Measurements from ENCODE around the gene RASSF4.

Gene RASSF4

DNA sequence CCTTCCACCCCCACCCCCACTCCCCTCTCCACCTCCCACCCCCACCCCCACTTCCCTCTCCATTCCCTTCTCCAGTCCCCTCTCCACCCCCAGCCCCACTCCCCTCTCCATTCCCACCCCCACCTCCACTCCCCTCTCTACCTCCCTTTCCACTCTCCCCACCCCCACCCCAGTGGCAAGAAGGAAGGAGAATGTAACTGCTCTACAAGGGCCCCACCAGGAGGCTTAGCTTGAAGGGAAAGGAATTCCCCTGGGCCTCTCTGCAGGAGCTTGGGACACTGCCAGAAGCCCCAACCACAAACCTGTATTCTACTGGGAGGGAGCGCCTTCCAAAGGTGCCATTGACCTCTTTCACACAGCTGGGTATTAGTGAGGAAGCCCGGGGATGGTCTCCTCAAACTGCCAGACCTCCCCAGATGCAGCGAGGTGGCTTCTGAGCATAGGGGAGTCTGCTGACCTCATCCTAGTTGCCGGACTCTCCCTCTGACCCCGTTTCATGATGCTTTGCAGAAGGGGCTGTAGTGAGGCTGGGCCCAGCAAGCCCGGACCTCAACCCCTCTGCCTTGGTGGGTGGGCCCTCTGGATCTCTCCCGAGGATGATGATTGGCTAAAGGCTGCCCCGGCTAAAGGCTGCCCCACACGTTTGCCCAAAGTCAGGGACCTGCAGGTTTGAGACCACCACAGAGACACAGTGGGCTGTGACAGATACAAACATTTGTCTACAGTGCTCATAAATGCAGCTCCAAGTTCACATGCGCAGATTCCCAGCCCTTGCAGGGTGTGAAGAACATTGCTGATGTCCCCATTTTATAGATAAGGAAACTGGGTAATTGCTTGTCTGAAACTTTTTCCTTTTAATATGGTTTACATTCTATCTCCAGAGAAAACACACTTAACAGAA lies 16.1 kb downstream of the RASSF4 start:
- DNase-seq = no peak
- TF ChIP-seq POLR2A (IDR thresholded peaks at IDR 0.05; ENCODE audit: low read length) (no peak), GATA1 (IDR thresholded peaks at IDR 0.05; ENCODE audit: low read depth, low read length) (no peak)

DNA sequence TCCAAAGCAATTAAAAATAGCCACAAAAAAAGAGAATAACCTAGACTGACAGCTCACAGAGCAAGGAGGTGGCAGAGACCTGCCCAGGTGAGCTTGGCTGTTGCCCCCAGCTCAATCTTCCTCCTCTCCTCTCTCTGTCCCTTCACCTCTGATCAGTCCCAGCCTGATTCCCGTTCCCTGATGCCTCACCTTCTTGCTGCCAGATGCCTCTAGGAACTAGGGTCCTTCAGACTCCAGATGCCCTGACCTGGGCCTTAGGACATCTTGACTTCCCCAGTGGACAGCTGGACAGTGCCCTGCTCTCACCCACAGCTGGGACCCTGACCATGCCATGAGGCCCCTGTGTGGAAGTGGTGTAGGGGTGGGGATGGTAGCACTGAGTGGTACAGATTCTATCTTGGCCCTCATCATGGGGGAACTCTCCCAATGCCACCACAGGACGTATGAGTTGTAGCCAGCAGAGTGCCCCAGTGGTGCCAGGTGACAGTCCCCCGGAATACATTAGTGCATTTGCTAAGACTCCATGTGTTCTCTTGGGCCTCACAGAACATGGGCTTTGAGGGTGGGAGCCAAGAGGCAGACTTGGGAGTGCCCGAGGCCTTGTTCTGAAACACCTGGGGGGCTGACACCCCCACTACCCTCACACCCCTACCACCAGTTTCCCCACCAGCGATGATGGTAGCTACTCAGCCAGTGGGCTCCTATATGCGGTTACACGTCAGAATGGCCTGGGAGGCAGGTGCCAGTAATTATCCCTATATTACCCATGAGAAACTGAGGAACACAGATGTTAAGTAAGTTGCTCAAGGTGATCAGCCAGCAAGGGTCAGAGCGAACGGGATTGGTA lies 17.0 kb downstream of the RASSF4 start:
- DNase-seq = no peak
- no peak for TF ChIP-seq POLR2A (IDR thresholded peaks at IDR 0.05; ENCODE audit: low read length)
- TF ChIP-seq GATA1 (IDR thresholded peaks at IDR 0.05; ENCODE audit: low read depth, low read length) = no peak

DNA sequence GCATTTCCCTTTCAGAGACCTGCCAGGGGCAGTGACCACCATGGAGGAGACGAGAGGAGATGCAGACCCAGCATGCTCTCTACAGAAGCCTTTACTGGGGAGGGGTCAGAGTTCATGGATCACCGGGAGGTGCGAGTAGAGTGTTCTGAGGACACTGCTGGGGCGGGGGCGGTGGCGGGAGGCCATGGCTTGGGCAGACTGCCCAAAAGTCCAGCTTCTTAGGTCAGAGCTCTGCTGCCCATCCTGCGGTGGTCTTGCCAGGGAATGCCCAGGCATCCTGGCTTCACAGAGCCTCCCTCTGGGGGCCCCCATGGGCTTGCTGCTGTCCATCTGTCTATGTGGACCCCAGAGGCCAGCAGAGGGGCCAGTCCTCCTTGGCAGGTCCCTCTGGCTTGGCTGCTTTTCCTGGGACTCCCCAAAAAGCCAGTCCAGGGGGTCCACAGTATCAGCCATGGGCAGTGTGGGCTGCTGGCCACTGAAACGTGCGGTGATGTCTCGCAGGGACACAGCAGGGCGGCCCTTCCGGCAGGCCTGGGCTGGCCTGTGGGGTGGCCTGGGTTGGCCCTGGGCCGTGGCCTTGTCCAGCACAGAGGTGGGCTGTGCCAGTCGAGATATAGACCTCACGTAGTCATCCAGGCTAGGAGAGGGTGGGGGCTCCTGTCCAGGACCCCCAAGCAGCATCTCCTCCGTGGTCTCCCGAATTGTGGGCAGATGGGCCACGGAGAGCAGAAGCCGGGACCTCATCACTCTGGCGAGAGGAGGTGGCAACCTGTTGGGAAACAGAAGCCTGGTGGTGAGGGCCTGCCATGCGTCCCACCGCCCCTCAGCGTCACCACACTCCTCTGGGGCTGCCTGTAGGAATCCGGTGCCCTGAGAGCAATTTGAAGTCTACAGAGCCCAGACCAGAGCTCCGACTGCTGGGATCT lies 17.9 kb downstream of the RASSF4 start:
- TF ChIP-seq POLR2A (IDR thresholded peaks at IDR 0.05; ENCODE audit: low read length) = no peak
- TF ChIP-seq GATA1 (IDR thresholded peaks at IDR 0.05; ENCODE audit: low read depth, low read length) = no peak

DNA sequence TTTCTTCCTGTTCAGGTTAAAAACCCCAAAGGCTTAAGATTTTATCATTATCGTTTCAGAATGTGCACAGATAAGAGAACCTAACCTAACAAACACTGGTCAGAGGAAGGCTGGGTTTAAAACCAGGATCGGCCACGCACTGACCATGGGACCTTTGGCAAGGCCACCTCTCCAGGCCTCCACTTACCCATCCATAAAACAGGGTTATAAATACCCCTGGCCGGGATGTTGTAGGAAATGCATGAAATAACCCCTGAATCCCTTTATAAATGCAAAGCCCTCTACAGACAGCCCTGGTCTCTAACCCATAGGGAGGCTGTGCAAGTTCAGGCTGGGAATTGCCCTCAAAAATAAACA lies 18.6 kb downstream of the RASSF4 start:
- TF ChIP-seq POLR2A (IDR thresholded peaks at IDR 0.05; ENCODE audit: low read length) = no peak
- TF ChIP-seq GATA1 (IDR thresholded peaks at IDR 0.05; ENCODE audit: low read depth, low read length) = no peak
- no peak for DNase-seq

More for the DNA sequence above, 17.9 kb downstream of the RASSF4 start:
- DNase-seq = no peak

DNA sequence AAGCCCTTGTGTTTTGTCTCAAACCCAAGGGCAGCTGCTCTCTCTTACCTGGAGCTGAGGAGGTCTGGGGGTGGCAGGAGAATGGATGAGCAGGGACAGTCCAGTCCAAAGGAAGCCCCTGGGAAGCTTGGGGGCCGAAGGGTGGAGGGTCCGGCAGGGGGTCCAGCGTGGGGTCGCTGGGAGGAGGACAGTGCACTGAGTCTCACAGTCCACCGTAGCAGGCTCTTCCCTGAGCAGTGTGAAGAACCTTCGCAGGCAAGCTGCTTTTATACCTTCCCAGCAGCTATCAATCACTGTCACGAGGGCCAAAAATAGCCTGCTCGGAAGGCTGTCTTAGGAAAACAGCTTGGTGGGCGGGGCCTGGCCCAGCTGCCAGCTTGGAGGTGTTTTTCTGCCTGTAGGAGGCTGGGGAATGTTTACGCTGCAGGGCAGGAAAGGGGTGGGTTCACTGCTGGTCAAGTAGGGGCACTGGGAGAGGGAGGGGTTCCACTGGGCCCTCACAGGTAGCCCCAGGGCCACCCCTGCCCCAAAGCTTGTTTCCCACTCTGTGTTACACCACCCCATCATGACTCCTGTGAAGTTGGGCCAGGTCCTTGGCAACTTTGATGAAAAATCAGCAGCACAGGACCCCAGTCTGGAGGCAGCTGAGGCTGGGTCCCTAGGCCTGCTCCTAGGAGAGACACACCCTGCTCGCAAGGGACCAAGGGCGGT lies 19.1 kb downstream of the RASSF4 start, which contains the start of gene DEPP1:
TSS of gene DEPP1 (minus strand) at position 240 of the 711 bp plus-strand sequence. CDS start 779 bp downstream, outside the sequence.
- peak; percentile 37 to 39 for DNase-seq
- TF ChIP-seq POLR2A (IDR thresholded peaks at IDR 0.05; ENCODE audit: low read length) = no peak
- TF ChIP-seq GATA1 (IDR thresholded peaks at IDR 0.05; ENCODE audit: low read depth, low read length) = no peak

DNA sequence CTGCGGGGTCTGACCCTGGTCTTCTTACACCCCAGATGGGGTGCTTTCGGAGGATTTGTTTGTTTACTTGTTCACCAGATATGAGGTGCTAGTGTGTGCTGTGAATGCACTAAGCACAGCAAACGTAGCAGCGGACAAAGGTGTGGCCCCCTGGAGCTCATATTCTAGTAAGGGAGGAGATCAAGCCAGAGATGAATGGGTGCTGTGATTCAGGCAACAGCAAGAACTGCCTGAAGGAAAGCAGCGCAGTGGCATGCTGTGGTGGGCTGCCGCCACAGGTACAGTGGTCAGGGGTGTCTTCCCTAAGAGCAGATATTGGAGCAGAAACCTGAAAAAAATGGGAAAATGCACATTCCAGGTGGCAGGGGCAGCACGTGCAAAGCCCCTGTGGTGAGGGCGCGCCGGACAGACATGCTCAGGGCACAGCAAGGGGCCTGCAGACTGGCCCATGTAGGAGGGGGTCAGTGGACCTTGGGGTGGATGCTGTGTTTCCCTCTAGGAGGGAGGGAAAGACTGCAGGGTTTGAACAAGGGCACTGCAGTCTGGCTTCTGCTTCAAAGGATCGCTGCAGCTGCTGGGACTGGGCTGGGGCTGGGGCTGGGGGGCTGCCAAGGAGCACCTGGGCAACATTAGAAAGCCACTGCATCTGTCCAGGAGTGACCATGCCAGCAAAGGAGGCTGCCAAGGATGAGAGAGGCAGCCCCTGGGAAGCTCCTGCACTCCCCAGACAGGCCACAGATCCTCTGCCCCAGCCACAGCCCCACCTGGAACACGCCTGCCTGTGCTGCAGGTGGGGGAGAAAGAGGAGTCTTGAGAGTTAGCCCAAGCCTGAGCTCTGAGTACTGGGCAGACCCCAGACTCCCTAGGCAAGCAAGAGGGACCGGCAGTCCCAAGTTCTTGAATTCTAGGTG lies 19.9 kb downstream of the RASSF4 start:
- DNase-seq = no peak
- TF ChIP-seq POLR2A (IDR thresholded peaks at IDR 0.05; ENCODE audit: low read length) = no peak
- TF ChIP-seq GATA1 (IDR thresholded peaks at IDR 0.05; ENCODE audit: low read depth, low read length) = no peak

DNA sequence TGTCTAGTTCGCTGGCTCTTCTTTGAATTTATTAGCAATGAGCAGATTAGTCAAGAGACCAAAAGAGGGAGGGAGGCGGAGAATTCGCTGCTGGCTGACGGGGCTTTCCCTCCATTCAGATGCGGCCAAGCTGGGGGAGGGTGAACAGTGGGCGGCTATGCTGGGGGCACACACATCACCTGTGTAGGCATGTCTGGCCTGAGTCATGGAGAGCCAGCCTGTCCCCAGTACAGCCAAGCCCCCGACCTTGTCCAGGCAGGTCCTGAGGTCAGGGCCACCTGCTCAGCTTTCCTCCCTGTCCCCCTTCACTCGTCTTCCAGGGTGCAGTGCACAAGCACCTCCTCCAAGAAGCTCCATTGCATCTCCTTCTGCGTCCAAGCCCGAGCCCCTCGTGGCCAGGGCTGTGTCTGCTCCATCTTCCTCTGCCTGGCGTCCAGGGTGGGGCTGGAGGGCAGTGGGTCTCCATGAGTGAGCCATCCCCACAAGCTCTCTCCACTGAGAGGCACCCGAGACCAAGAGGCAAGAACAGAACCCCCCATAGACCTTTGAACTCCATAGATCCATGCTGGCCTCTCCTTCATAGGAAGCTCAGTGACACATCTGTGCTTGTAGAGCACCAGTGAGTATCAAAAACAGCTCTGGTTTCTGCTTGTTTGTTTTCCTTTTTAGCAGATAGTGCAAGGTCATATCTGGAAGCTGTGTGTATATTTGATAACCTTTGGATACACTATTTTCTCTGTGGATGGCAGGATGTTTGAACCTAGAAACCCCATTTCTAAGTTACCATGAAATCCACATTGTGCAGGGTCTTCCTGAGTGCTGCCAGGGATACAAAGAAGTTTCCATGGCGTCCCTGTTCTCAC lies 20.9 kb downstream of the RASSF4 start:
- no peak for DNase-seq
- no peak for TF ChIP-seq POLR2A (IDR thresholded peaks at IDR 0.05; ENCODE audit: low read length)
- no peak for TF ChIP-seq GATA1 (IDR thresholded peaks at IDR 0.05; ENCODE audit: low read depth, low read length)

DNA sequence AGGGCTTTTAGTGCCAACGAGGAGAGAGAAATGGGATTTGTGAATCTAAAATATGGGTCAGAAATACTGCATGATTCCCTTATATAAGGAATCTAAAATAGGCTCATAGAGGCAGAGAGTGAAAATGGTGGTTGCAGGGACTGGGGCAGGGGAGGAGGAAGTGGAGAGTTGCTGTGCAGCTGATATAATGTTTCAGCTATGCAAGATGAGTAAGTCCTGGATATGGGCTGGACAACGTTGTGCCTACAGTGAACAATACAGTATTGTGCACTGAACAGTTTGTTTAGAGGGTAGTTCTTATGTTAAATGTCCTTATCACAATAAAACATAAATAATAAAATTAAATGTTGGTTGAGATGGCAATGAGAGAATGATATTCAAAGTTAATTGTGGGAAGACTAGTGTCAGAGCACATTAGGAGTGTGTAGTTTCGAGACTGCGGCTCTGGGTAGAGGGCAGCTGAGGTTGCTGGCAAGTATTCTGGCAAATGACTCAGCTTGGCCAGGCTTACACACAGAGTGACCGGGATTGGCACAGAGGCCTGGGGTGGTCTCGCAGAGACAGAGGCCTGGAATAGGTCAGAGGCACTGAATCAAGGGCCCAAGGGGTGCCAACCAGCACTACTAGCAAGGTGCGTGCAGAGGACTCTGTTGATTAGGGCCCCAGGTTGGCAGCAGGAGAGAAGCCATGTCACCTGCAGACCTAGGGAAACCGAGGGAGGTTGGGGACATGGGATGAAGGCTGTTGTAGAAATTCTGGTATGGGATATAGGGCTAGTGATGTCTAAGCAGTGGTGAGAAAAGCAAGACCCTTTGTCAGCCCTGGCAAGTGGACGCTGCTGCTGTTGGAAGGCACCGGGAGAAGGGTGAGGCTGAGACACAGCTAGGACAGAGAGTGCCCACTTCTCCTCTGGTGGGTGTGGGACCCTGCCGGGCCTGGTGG lies 21.8 kb downstream of the RASSF4 start:
- TF ChIP-seq POLR2A (IDR thresholded peaks at IDR 0.05; ENCODE audit: low read length) (no peak), GATA1 (IDR thresholded peaks at IDR 0.05; ENCODE audit: low read depth, low read length) (no peak)
- DNase-seq = no peak

DNA sequence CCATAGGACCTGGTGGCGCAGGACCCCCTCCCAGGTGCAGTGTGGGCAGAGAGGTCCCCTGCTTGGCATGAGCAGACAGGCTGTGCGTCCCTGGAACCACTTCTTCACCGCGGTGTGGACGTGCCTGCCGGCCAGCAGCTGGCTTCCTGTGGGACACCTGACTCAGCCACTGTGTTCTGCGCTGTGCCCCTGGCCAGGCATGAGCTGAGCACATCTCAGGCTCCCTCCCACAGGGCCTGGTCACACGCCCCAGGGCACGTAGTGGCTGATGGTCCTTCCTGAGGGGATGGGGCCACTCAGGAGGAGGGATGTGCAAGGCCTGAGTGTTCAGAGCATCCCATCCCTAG lies 22.5 kb downstream of the RASSF4 start:
- TF ChIP-seq GATA1 (IDR thresholded peaks at IDR 0.05; ENCODE audit: low read depth, low read length) = no peak
- TF ChIP-seq POLR2A (IDR thresholded peaks at IDR 0.05; ENCODE audit: low read length) = no peak
- no peak for DNase-seq

DNA sequence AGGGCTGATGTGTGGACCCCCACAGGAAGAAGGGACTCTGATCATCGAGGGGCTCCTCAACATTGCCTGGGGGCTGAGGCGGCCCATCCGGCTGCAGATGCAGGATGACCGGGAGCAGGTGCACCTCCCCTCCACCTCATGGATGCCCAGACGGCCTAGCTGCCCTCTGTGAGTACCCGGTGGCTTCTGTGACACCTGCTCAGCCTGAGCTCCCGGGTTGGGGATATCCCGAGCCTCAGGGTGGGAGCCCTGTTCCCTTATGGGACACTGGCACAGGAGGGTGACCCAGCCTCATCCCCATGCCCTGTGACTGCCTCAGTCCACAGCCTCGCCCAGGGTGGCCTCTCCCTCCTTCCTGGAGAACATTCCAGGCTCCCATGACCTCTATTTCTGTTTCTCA lies 22.9 kb downstream of the RASSF4 start:
- no peak for DNase-seq
- TF ChIP-seq GATA1 (IDR thresholded peaks at IDR 0.05; ENCODE audit: low read depth, low read length) = no peak
- no peak for TF ChIP-seq POLR2A (IDR thresholded peaks at IDR 0.05; ENCODE audit: low read length)
